GM15510 (cell line): ENCODE data around the gene XPO6.

Source experiments
- POLR2A ChIP-seq: IDR thresholded peaks from 3 replicates; pipeline ENCODE4 v1.6.1; 2011; ENCODE audit warnings: borderline replicate concordance; ENCODE audit not compliant: insufficient read length; ENCODE audit errors: extremely low read depth

XPO6 gene

DNA sequence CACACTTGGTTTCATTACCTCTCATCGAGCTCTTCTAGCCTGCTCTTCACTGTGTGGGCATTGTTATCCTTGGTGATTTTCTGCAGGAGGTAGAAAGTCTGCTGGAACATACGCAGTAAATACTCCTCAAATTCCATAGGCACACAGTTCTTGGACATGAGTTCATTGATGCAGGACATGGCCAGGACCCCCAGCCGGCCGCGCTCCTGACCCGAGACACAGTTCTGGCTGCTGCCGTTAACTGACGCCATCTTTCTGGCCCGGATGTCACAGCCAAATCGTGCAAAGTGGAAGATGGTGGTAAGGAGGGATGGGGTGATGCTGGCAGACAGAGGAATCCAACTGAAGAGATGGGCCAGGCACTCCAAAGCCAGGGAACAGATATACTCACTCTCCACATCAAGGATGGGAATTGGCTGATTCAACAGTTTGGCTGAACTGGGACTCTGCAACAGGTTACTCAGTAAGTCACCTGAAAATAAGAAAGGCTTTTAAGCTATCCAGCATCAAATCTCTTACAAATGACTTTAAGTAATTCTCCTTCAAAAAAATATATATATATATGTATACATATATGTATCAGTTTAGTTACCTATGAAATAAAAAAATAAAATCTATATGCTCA lies 55.6 kb downstream of the XPO6 start:
- no peak for TF ChIP-seq POLR2A

DNA sequence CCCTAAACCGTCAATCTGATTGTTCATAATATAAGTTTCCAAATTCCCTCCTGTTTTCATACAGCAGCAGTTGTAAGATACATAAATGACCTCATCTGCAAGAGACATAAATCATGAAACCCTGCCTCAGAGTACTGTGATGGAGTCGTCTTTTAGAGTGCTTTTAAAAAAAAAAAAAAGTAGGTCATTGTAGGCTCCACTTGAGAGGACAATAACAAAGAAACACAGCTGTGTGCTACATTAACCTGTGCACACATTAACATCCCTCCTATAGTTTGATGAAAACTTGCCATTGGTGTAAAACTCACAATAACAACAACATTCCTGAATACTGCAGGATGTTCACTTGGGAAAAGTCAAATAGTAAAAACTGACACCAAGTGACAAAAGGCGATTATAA lies 56.5 kb downstream of the XPO6 start:
- no peak for TF ChIP-seq POLR2A

- TF ChIP-seq POLR2A: no peak
These were observed 60.6 kb downstream of the XPO6 start for GRCh38 chr16:28151180-28151579.

- TF ChIP-seq POLR2A: no peak
These were observed 62.5 kb downstream of the XPO6 start for GRCh38 chr16:28149011-28149888.

GRCh38 chr16:28146536-28146935 lies 65.2 kb downstream of the XPO6 start:
- TF ChIP-seq POLR2A: no peak

- TF ChIP-seq POLR2A: no peak
These were observed 66.0 kb downstream of the XPO6 start for GRCh38 chr16:28145796-28146195.

DNA sequence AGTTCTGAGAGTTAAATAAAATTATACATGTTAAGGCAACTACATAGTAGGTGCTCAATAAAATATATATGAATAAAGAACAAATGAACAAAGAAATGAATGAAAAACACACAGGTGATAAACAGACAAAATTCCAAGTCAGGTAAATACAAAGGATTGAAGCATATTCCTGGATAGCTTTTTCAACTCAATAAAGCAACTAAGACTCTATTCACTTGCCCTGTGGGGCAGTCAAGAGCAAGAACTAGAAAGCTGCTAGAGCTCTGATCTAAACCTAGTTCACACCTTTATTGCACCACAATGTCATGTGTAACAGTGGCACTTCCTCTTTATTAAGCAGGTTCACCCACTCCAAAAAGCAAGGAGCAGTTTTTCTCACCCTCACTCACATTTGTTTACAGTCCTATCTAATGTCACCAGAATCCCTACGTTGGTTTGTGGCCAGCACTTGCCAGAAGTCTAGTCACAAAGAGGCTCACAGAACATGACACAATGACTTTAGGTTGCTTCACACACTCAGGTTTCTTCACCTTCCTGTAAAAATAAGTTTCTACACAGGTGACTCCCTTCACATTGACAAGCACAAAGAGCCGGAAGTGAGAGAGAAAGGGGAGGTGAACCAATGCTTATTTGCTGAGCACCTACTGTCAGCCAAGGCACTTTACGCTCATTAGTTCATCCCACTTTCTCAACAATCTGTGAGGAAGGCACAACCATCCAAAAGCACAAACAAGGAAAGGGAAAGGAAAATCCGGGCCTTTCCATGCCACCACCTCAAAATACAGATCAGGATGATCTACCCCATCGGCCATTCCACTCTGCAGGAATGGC lies 70.8 kb downstream of the XPO6 start:
- TF ChIP-seq POLR2A: no peak

- no peak for TF ChIP-seq POLR2A
These were observed 72.2 kb downstream of the XPO6 start for GRCh38 chr16:28139530-28139929.

DNA sequence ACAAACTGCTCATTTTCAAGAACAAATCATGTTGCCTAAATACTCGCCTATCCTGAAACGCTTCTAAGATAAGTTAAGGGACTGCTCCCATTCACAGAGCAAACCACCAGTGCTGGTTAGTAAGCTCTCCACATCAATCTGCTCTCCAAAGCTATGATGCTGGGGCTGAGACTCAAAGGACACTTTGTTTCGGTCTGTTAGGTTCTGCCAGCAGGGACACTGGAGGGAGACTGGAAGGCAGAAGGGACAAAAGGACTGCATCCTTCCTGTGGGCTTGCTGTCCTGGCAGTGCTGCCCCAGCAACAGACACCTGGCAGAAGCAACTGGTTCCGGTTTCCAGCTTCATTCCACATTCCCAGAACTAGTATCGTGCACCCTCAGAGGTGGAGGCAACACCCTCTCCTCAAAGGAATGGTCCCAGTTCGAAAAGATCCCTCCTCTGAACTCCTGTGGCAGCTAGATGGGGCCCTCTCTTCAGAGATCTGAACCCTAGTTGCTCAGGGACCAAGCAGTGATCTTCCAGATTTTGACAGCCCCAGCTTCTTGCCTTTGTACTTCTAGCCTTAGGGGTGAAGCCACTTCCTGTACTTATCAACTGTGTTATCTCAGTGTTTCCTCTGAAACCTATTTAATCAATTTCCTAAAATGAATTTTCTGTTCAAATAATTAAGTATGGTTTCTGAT lies 74.9 kb downstream of the XPO6 start:
- no peak for TF ChIP-seq POLR2A

GRCh38 chr16:28133666-28134065 lies 78.1 kb downstream of the XPO6 start:
- TF ChIP-seq POLR2A: no peak

DNA sequence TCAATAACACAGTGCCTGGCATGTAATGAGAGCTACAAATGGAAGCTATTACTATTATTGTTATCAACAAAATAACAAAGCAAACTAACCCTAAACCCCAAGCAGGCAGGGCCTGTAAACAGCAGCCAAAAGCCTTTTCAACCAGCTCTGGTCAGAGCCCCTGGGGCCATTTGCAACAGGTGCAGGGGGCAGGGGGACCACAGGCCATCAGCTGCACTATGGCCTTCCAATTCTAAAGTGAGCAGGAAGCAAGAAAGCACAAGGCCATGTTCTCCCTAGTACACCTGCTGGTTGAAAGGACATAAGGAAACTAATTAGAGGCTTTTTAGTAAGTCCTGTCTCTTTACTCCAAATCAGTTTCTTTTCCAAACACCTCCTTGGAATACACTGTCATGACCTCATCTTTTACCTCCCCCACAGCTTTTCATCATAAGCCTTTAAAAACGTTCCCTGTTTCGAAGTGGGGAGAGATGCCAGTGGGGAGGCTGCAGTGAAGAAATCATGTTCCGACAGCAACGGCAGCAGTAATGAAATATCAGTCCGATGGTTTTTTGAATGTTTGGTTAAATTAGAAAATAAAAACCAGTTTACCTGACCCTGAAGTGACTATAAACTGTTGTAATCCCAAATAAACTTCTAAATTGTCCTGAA lies 79.9 kb downstream of the XPO6 start:
- no peak for TF ChIP-seq POLR2A

GRCh38 chr16:28131181-28131580 lies 80.6 kb downstream of the XPO6 start:
- TF ChIP-seq POLR2A: no peak

DNA sequence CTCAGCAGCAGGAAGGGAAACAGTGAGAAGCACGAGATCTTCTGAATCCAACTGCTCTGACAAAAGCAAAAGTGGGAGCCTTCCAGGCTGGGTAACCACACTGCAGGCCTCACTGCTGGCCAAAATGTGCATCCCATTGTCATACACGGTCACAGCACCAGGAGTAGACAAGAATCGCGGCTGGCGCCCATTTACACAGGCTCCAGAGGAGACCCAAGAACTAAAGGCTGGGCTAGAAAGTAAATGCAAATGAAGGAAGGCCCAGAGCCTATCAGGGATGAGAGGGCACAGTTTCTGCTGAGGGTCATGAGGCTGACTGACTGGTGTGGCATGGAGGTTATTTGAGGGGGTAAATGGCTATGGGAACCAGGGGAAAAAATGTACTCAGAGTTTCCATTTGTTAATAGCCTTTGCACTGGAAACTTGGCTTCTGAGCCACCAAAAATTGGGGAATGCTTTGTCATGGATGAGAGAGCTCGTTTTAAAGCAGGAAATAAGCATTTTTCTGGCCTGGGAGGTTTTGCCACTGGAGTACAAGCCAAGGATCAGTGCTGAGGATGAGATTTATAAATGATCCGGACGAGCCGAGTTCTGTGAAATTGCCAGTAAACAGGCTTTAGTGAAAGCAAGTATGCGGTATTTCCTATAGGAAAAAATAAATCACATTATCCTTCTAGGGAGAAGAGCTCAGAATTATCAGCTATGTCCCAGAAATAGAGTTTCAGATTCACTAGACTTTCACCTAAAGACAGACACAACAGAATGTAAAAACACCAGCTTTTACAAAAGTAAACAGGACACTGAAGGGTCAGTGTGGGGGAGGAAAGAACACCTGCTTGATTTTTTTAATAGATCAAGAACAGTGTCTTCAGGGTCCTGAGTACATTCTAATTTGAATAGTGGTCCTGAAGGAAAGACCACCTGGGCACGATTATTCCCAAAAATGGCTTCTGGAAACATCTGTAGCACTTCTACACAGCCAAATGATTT lies 81.4 kb downstream of the XPO6 start:
- TF ChIP-seq POLR2A: no peak
